HepG2 (cell line): ENCODE data around the gene STAT1.

Source experiments
- CHD2 ChIP-seq: IDR thresholded peaks from 2 replicates; pipeline ENCODE4 v1.6.1; 2011; ENCODE audit warnings: low read depth, low read length, improper control_type of control experiment
- EP300 ChIP-seq, 3 experiments: sonication (generic) in 1 of 3; formaldehyde crosslinking in 1 of 3; IDR thresholded peaks; 2 replicates each; pipeline versions ENCODE4 v1.5.1 to v1.6.1; 2011 to 2020; ENCODE audit warnings: low read depth in 2 of 3, low read length in 2 of 3, borderline replicate concordance in 1 of 3, improper control_type of control experiment in 1 of 3, mild to moderate bottlenecking in 1 of 3, missing genetic modification reagents in 1 of 3, moderate library complexity in 1 of 3
- JUND ChIP-seq: sonication (generic); formaldehyde crosslinking; IDR thresholded peaks from 2 replicates; pipeline ENCODE4 v1.8.0; 2022; ENCODE audit warnings: mild to moderate bottlenecking, missing genetic modification reagents
- NR2F6 ChIP-seq, 2 experiments: IDR thresholded peaks; 2 replicates each; pipeline ENCODE4 v1.6.1; 2016; ENCODE audit warnings: antibody characterized with exemption in 1 of 2, mild to moderate bottlenecking in 1 of 2
- SUZ12 ChIP-seq: fragments of 150-350 bp; IDR thresholded peaks from 2 replicates; pipeline ENCODE4 v1.6.1; 2014; ENCODE audit warnings: low read depth, low read length
- TF ChIP-seq, protein P1 (sequence below): sonication (generic); formaldehyde crosslinking; IDR thresholded peaks from 2 replicates; pipeline ENCODE4 v1.5.0; 2020; ENCODE audit warnings: mild to moderate bottlenecking, missing genetic modification reagents, moderate library complexity
- TF ChIP-seq, protein P2 (sequence below), 2 experiments: fragments of 450-650 bp in 1 of 2; sonication (generic) in 1 of 2; formaldehyde crosslinking in 1 of 2; IDR thresholded peaks; 2 replicates each; pipeline versions ENCODE4 v1.6.1 to v1.8.0; 2016 to 2022; ENCODE audit warnings: antibody characterized with exemption in 1 of 2, mild to moderate bottlenecking in 1 of 2, missing genetic modification reagents in 1 of 2

DNA sequence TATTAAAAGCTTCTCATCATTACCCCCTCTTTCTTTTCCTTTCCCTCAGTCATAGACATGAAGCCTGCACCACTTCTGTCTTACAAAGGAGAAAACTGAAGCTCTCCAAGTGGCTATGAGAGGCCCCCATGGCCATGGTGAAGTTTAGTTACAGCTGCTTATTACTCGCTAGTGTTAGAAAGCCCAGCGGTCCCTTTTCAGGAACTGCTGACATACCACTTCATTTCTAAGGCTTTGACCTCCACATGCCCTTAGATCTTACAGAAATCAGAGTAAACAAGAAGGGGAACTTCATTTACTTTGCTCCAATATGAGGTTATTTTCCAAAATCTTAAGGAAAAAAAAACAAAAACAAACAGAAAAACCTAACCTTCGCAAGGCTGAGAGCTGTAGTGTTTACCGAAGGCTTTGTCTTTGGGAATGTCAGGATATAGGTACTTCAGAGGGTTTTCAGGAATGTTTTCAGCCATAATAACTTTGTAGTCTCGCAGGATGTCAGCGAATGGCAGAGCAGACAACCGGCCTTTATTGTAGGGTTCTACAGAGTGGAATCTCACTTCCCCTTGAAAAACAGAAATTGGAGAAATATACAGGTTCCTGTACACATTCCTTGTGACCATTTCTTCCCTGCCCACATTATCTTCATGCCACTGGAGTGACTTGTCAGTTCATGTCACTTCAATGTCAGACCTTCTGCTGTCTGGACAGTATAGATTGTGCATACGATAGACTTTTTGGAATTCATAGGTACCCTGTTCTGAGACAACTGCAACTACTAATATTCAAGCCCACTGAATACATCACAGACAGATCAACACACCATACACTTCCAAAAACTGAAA is 18.8 kb upstream of the STAT1 start:
- TF ChIP-seq NR2F6 (IDR thresholded peaks at IDR 0.05) (no peak), NR2F6 (CRISPR knock-in tag; IDR thresholded peaks at IDR 0.05) (no peak), JUND (CRISPR knock-in tag) (no peak), CHD2 (no peak), EP300 (IDR thresholded peaks at IDR 0.05; ENCODE audit: low read depth in 2 of 2, low read length in 2 of 2) (no peak), EP300 (CRISPR knock-in tag; IDR thresholded peaks at IDR 0.05; ENCODE audit: borderline replicate concordance) (no peak), SUZ12 (no peak)
- TF ChIP-seq, protein P1, sequence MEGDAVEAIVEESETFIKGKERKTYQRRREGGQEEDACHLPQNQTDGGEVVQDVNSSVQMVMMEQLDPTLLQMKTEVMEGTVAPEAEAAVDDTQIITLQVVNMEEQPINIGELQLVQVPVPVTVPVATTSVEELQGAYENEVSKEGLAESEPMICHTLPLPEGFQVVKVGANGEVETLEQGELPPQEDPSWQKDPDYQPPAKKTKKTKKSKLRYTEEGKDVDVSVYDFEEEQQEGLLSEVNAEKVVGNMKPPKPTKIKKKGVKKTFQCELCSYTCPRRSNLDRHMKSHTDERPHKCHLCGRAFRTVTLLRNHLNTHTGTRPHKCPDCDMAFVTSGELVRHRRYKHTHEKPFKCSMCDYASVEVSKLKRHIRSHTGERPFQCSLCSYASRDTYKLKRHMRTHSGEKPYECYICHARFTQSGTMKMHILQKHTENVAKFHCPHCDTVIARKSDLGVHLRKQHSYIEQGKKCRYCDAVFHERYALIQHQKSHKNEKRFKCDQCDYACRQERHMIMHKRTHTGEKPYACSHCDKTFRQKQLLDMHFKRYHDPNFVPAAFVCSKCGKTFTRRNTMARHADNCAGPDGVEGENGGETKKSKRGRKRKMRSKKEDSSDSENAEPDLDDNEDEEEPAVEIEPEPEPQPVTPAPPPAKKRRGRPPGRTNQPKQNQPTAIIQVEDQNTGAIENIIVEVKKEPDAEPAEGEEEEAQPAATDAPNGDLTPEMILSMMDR (CRISPR knock-in tag) = no peak
- TF ChIP-seq, protein P2, sequence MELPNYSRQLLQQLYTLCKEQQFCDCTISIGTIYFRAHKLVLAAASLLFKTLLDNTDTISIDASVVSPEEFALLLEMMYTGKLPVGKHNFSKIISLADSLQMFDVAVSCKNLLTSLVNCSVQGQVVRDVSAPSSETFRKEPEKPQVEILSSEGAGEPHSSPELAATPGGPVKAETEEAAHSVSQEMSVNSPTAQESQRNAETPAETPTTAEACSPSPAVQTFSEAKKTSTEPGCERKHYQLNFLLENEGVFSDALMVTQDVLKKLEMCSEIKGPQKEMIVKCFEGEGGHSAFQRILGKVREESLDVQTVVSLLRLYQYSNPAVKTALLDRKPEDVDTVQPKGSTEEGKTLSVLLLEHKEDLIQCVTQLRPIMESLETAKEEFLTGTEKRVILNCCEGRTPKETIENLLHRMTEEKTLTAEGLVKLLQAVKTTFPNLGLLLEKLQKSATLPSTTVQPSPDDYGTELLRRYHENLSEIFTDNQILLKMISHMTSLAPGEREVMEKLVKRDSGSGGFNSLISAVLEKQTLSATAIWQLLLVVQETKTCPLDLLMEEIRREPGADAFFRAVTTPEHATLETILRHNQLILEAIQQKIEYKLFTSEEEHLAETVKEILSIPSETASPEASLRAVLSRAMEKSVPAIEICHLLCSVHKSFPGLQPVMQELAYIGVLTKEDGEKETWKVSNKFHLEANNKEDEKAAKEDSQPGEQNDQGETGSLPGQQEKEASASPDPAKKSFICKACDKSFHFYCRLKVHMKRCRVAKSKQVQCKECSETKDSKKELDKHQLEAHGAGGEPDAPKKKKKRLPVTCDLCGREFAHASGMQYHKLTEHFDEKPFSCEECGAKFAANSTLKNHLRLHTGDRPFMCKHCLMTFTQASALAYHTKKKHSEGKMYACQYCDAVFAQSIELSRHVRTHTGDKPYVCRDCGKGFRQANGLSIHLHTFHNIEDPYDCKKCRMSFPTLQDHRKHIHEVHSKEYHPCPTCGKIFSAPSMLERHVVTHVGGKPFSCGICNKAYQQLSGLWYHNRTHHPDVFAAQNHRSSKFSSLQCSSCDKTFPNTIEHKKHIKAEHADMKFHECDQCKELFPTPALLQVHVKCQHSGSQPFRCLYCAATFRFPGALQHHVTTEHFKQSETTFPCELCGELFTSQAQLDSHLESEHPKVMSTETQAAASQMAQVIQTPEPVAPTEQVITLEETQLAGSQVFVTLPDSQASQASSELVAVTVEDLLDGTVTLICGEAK (IDR thresholded peaks at IDR 0.05) = no peak
- TF ChIP-seq, protein P2 (CRISPR knock-in tag; IDR thresholded peaks at IDR 0.05) = no peak
